IMR-90 (cell line): ENCODE results near the gene HTR3A. TPM values are rescaled to one million over a fixed set of nuclear protein-coding genes. Genes with fewer than 3 reads are reported as not detected.

Experiments
- ATAC-seq: fragments of 200-7000 bp; cut with Tn5 transposase; 2 replicates; pipeline ENCODE4 v1.9.1; 2020; ENCODE audit warnings: low read depth, mild to moderate bottlenecking, moderate library complexity
- BruUV-seq: library from RNA; stranded (reverse); fragments of 400-500 nt; replicated peaks from 2 replicates; lab custom pipeline; 2021; lab: Mats Ljungman, UMichigan
- CTCF ChIA-PET: fragments of 300-600 bp; formaldehyde crosslinking; extraction: SDS; loops from one replicate; lab custom pipeline; 2021; ENCODE audit warnings: antibody characterized with exemption; lab: Yijun Ruan, JAX
- POLR2A ChIA-PET: fragments of 300-600 bp; sonication (Branson Sonifier 250); formaldehyde crosslinking; loops from one replicate; lab custom pipeline; 2022; ENCODE audit warnings: antibody characterized with exemption; ENCODE audit not compliant: unreplicated experiment; lab: Charles Lee
- DNase-seq: peaks from one replicate; pipeline ENCODE4 v3.0.0; 2013
- H2AFZ ChIP-seq: replicated peaks from 2 replicates; pipeline ENCODE3; 2013; ENCODE audit warnings: low read length, mild to moderate bottlenecking; ENCODE audit not compliant: poor library complexity
- H2AK5ac ChIP-seq: 2 replicates; pipeline ENCODE4 v1.6.1; 2013; ENCODE audit warnings: low read depth, low read length, inconsistent platforms
- H2AK9ac ChIP-seq: replicated peaks from 2 replicates; pipeline ENCODE3; 2013; ENCODE audit warnings: mild to moderate bottlenecking, low read depth, low read length, moderate library complexity; ENCODE audit not compliant: poor library complexity
- H2BK120ac ChIP-seq: 2 replicates; pipeline ENCODE4 v1.6.1; 2013; ENCODE audit warnings: low read depth, low read length, inconsistent platforms
- H2BK15ac ChIP-seq: 3 replicates; pipeline ENCODE4 v1.6.1; 2013; ENCODE audit warnings: low read depth, low read length, inconsistent platforms
- H2BK20ac ChIP-seq: 2 replicates; pipeline ENCODE4 v1.6.1; 2013; ENCODE audit warnings: low read depth, mild to moderate bottlenecking, inconsistent platforms, low read length, moderate library complexity
- H2BK5ac ChIP-seq: 2 replicates; pipeline ENCODE4 v1.6.1; 2013; ENCODE audit warnings: mild to moderate bottlenecking, low read depth, low read length, inconsistent platforms; ENCODE audit not compliant: poor library complexity, severe bottlenecking
- H3K14ac ChIP-seq: replicated peaks from 2 replicates; pipeline ENCODE4 v1.6.1; 2013; ENCODE audit warnings: low read depth, low read length, inconsistent platforms
- H3K18ac ChIP-seq: 2 replicates; pipeline ENCODE4 v1.6.1; 2013; ENCODE audit warnings: low read depth, low read length, control low read depth
- H3K23ac ChIP-seq: 2 replicates; pipeline ENCODE4 v1.6.1; 2013; ENCODE audit warnings: low read depth, low read length, inconsistent platforms
- H3K27ac ChIP-seq: 2 replicates; pipeline ENCODE4 v1.5.1; 2013; ENCODE audit warnings: mild to moderate bottlenecking, control low read depth, low read length; ENCODE audit not compliant: insufficient read depth
- H3K27me3 ChIP-seq: 2 replicates; pipeline ENCODE4 v1.6.1; 2013; ENCODE audit warnings: low read length; ENCODE audit not compliant: control insufficient read depth, insufficient read depth
- H3K36me3 ChIP-seq: 2 replicates; pipeline ENCODE4 v1.6.1; 2013; ENCODE audit warnings: low read length, mixed read lengths; ENCODE audit not compliant: control insufficient read depth, insufficient read depth
- H3K4ac ChIP-seq: 2 replicates; pipeline ENCODE4 v1.6.1; 2013; ENCODE audit warnings: low read depth, low read length, inconsistent platforms
- H3K4me1 ChIP-seq: 2 replicates; pipeline ENCODE4 v1.6.1; 2013; ENCODE audit warnings: low read length, mixed read lengths; ENCODE audit not compliant: control insufficient read depth, insufficient read depth
- H3K4me2 ChIP-seq: 2 replicates; pipeline ENCODE4 v1.6.1; 2013; ENCODE audit warnings: low read depth, mild to moderate bottlenecking, control low read depth, low read length, moderate library complexity
- H3K4me3 ChIP-seq: 2 replicates; pipeline ENCODE4 v1.5.1; 2013; ENCODE audit warnings: low read depth, mild to moderate bottlenecking, control low read depth, low read length, moderate library complexity; ENCODE audit not compliant: insufficient read depth
- H3K56ac ChIP-seq: 2 replicates; pipeline ENCODE4 v1.6.1; 2013; ENCODE audit warnings: low read length, inconsistent platforms; ENCODE audit not compliant: insufficient read depth; ENCODE audit errors: extremely low read depth
- H3K79me1 ChIP-seq, 2 experiments: 2 replicates each; pipeline ENCODE4 v1.6.1; 2013; ENCODE audit warnings: low read length in 2 of 2, inconsistent platforms in 1 of 2, low read depth in 1 of 2
- H3K9ac ChIP-seq: 2 replicates; pipeline ENCODE4 v1.6.1; 2013; ENCODE audit warnings: low read depth, low read length, control low read depth
- H3K9me1 ChIP-seq: 2 replicates; pipeline ENCODE4 v1.6.1; 2013; ENCODE audit warnings: low read length, inconsistent platforms; ENCODE audit not compliant: insufficient read depth
- H3K9me3 ChIP-seq: 2 replicates; pipeline ENCODE4 v1.6.1; 2013; ENCODE audit warnings: low read length; ENCODE audit not compliant: control insufficient read depth, insufficient read depth
- H4K20me1 ChIP-seq: 2 replicates; pipeline ENCODE4 v1.6.1; 2013; ENCODE audit warnings: low read length, inconsistent platforms; ENCODE audit not compliant: insufficient read depth
- H4K5ac ChIP-seq: 2 replicates; pipeline ENCODE4 v1.6.1; 2013; ENCODE audit warnings: mild to moderate bottlenecking, low read depth, low read length, control low read depth
- H4K8ac ChIP-seq, 2 experiments: 2 replicates each; pipeline ENCODE4 v1.6.1; 2013; ENCODE audit warnings: low read depth in 2 of 2, low read length in 2 of 2, control low read depth in 1 of 2, inconsistent platforms in 1 of 2
- H4K91ac ChIP-seq: 2 replicates; pipeline ENCODE4 v1.6.1; 2013; ENCODE audit warnings: low read depth, low read length, inconsistent platforms; ENCODE audit not compliant: insufficient read depth
- BHLHE40 ChIP-seq: fragments of 150-350 bp; IDR thresholded peaks from 2 replicates; pipeline ENCODE4 v1.6.1; 2016; ENCODE audit warnings: mild to moderate bottlenecking, low read depth, low read length
- CEBPB ChIP-seq: IDR thresholded peaks from 2 replicates; pipeline ENCODE4 v1.6.1; 2012; ENCODE audit warnings: low read depth, low read length, improper control_type of control experiment
- CHD1 ChIP-seq: IDR thresholded peaks from 2 replicates; pipeline ENCODE4 v1.6.1; 2012; ENCODE audit warnings: low read depth, low read length, improper control_type of control experiment
- CTCF ChIP-seq: conservative IDR thresholded peaks from 2 replicates; pipeline ENCODE4 v1.5.1; 2012; ENCODE audit warnings: mild to moderate bottlenecking, low read depth, low read length, improper control_type of control experiment
- FOS ChIP-seq: fragments of 150-350 bp; IDR thresholded peaks from 2 replicates; pipeline ENCODE4 v1.6.1; 2016; ENCODE audit warnings: low read depth, low read length
- MAFK ChIP-seq: IDR thresholded peaks from 2 replicates; pipeline ENCODE4 v1.6.1; 2012; ENCODE audit warnings: low read depth, low read length, improper control_type of control experiment
- MAZ ChIP-seq: IDR thresholded peaks from 2 replicates; pipeline ENCODE4 v1.6.1; 2012; ENCODE audit warnings: low read depth, mild to moderate bottlenecking, low read length, improper control_type of control experiment, moderate library complexity, borderline replicate concordance
- MXI1 ChIP-seq: IDR thresholded peaks from 2 replicates; pipeline ENCODE4 v1.6.1; 2012; ENCODE audit warnings: low read depth, mild to moderate bottlenecking, low read length, moderate library complexity, borderline replicate concordance
- NFE2L2 ChIP-seq: fragments of 150-350 bp; IDR thresholded peaks from 2 replicates; pipeline ENCODE4 v1.6.1; 2016; ENCODE audit warnings: low read depth, mild to moderate bottlenecking, low read length
- POLR2A ChIP-seq: IDR thresholded peaks from 2 replicates; pipeline ENCODE4 v1.6.1; 2012; ENCODE audit warnings: mild to moderate bottlenecking, low read depth, low read length
- RAD21 ChIP-seq: IDR thresholded peaks from 2 replicates; pipeline ENCODE4 v1.6.1; 2012; ENCODE audit warnings: low read length, improper control_type of control experiment
- RCOR1 ChIP-seq: IDR thresholded peaks from 2 replicates; pipeline ENCODE4 v1.6.1; 2012; ENCODE audit warnings: mild to moderate bottlenecking, low read length, improper control_type of control experiment; ENCODE audit not compliant: insufficient replicate concordance
- RFX5 ChIP-seq: IDR thresholded peaks from 2 replicates; pipeline ENCODE4 v1.8.0; 2012; ENCODE audit warnings: low read depth, mild to moderate bottlenecking, low read length, moderate library complexity
- SMC3 ChIP-seq: fragments of 150-350 bp; IDR thresholded peaks from 2 replicates; pipeline ENCODE4 v1.6.1; 2016; ENCODE audit warnings: low read depth, mild to moderate bottlenecking, antibody characterized with exemption, low read length, moderate library complexity
- USF2 ChIP-seq: fragments of 150-350 bp; IDR thresholded peaks from 2 replicates; pipeline ENCODE4 v1.6.1; 2017; ENCODE audit warnings: mild to moderate bottlenecking, antibody characterized with exemption, low read length, low read depth
- WGBS, 2 experiments: methylation state at CpG; one replicate each; pipeline versions ENCODE4 v1.1.5 to v1.1.7; 2013; ENCODE audit warnings: missing lambda C conversion rate in 2 of 2; ENCODE audit not compliant: insufficient read length in 1 of 2; ENCODE audit errors: extremely low coverage in 2 of 2; 5-methylcytosine and 5-hydroxymethylcytosine counted together
- dilution Hi-C: fragments of 300-500 bp; cut with HindIII; formaldehyde crosslinking; loops from one replicate; pipeline ENCODE4 v1.14.3; 2018; ENCODE audit warnings: low sequenced_read_pairs; ENCODE audit not compliant: unreplicated experiment
- in situ Hi-C: fragments of 300-500 bp; cut with MboI; formaldehyde crosslinking; loops from 3 replicates; pipeline ENCODE4 v1.14.3; 2019; ENCODE audit warnings: low sequenced_read_pairs, inconsistent platforms, mixed read lengths
- intact Hi-C: fragments of 100-400 bp; cut with micrococcal nuclease; formaldehyde crosslinking; loops from 2 replicates; pipeline ENCODE4 v1.10.0; 2022
- polyA plus RNA-seq, 3 experiments: library from polyadenylated mRNA; depleted of rRNA; stranded (reverse); fragments of >200 nt; gene quantifications; 2 replicates each; pipeline ENCODE4 v1.2.3, GENCODE V29; 2012; ENCODE audit warnings: low replicate concordance in 1 of 3
- total RNA-seq: library from RNA; depleted of rRNA; stranded (reverse); fragments of >200 nt; gene quantifications from 2 replicates; pipeline ENCODE4 v1.2.3, GENCODE V29; 2012
- TF ChIP-seq, protein P1 (sequence below): fragments of 150-350 bp; IDR thresholded peaks from 2 replicates; pipeline ENCODE4 v1.6.1; 2016; ENCODE audit warnings: low read depth, mild to moderate bottlenecking, low read length, moderate library complexity, borderline replicate concordance

The HTR3A gene
- total and polyA plus RNA-seq, 2 of the 4 experiments (the other 2 are of a cell fraction) = not detected

DNA sequence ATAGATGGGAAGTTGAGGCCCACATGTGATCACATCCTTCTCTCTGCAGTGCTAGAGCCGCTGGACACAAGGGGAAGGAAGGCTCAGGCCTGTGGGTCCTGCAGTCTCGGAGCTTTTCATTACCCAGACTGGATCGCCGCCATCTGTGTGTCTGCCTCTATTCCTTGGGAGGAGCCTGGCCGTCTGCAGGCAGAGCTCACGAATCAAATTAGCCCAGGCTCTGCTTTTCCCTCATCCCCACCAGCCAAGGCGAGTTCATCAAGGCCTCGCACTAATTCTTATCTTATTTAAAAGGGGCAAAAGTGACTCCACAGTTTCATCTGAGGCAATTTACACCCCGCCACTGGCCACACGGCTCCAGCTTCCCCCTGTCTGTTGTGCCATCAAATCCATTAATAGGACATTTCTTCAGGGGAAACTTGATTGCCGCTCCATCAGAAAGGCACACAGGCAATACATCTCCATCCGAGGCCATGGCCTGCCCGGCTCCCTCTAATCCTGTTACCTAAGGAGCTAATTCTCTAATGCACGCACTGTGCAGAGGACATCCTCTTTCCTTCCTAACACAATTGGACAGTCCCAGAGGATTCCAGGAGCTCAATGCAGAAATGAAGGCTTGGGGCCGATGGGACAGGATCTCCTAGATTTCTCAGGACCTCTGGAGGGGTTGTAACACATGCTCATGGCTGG, 3.3 kb upstream of the HTR3A start:
- Histone ChIP-seq H3K79me1 (no peaks in the 10 kb centered on the region), H3K18ac (no peak overlapping the region), H3K4ac (no peak overlapping the region), H3K23ac (no peak overlapping the region), H2AK9ac (no peak overlapping the region), H2BK15ac (no peak overlapping the region), H3K56ac (no peak overlapping the region), H3K9ac (no peak overlapping the region), H3K27ac (no peak overlapping the region), H3K4me1 (no peaks in the 10 kb centered on the region), H4K5ac (no peak overlapping the region), H2BK20ac (no peak overlapping the region), H2AK5ac (no peak overlapping the region), H2BK120ac (no peak overlapping the region), H3K9me3 (no peaks in the 10 kb centered on the region), H3K27me3 (peaks cover 2% of the 10 kb centered on the region; the same call in 1 of the 2 replicates), H2AFZ (no peak overlapping the region), H4K8ac (no peak overlapping the region), H3K4me2 (no peak overlapping the region), H4K20me1 (no peaks in the 10 kb centered on the region), H4K91ac (no peak overlapping the region), H3K36me3 (no peaks in the 10 kb centered on the region), H2BK5ac (no peak overlapping the region), H3K14ac (no peak overlapping the region), H3K4me3 (no peak overlapping the region), H3K9me1 (no peaks in the 10 kb centered on the region)
- no peak for DNase-seq
- BruUV-seq = no TSS peak
- no peak for ATAC-seq
- dilution Hi-C loops (no loop called here), intact Hi-C loops (no loop called here), in situ Hi-C loops (no loop called here)
- WGBS, 2 experiments = 56% methylated on average over 7 of the region's 15 CpGs; no CpG with 5 or more reads in 1 of the 2 experiments
- POLR2A ChIA-PET = no interaction called here
- no peak for TF ChIP-seq MAZ
- no peak for TF ChIP-seq RAD21
- no peak for TF ChIP-seq MAFK
- TF ChIP-seq CTCF = no peak
- no peak for TF ChIP-seq SMC3
- no peak for TF ChIP-seq CEBPB
- no peak for TF ChIP-seq CHD1
- TF ChIP-seq NFE2L2 = no peak
- no peak for TF ChIP-seq USF2
- no peak for TF ChIP-seq RFX5
- no peak for TF ChIP-seq POLR2A
- TF ChIP-seq MXI1 = no peak
- TF ChIP-seq, protein P1, sequence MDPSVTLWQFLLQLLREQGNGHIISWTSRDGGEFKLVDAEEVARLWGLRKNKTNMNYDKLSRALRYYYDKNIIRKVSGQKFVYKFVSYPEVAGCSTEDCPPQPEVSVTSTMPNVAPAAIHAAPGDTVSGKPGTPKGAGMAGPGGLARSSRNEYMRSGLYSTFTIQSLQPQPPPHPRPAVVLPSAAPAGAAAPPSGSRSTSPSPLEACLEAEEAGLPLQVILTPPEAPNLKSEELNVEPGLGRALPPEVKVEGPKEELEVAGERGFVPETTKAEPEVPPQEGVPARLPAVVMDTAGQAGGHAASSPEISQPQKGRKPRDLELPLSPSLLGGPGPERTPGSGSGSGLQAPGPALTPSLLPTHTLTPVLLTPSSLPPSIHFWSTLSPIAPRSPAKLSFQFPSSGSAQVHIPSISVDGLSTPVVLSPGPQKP = no peak
- no peak for TF ChIP-seq BHLHE40
- no peak for TF ChIP-seq FOS
- no peak for TF ChIP-seq RCOR1
- CTCF ChIA-PET = interaction anchor here (0.5 kb wide), 1 partner anchor 12 kb away, joined by 4 read pairs; no protein-coding TSS in a partner anchor
